GM19238 (cell line): ENCODE measurements around the gene PHLDA2.
A peak's percentile ranks its signal among the peaks of the same experiment; 100 is the strongest.
"Not testable (repeated sequence)": the region's sequence is repeated elsewhere in the genome, so short reads cannot be mapped to it uniquely, and the experiment has no call there.

Experiments used
- DNase-seq: peaks from one replicate; pipeline ENCODE4 v3.0.0; 2011; ENCODE audit warnings: low spot score; ENCODE audit not compliant: insufficient read length

The PHLDA2 gene

DNA sequence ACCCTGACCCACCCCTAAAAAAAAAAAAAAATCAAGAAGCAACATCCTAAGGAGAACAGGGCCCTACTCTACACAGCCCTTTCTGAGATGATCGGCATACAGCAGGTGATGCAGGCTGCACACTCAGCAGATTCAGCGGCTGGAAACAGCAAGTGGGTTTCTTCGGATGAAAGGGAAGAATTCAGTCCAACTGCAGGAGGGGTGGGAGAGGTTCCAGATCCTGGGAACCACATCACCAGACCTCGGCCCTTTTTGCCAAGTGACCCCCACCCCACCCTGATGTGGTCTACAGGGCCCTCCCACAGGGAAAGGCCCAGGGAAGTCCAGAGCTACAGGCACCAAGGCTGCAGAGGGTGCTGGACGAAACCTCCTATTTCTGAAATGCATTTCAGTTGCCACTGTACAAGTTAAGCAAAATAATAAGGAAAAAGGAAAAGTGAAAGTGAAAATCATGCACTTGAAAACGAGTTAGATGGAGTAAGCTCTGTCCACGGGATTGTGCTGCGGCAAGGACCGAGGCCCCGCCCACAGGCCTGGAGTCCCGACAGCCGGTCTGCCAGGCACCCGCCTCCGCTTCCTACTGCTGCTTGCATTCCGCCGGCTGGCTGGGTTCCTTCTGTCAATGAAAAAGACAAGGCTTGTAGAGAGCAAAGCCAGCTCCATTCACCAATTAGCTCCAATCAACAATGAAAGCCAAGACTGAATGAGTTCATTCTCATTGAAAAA, 16.0 kb upstream of the PHLDA2 start:
- DNase-seq, result no peak

DNA sequence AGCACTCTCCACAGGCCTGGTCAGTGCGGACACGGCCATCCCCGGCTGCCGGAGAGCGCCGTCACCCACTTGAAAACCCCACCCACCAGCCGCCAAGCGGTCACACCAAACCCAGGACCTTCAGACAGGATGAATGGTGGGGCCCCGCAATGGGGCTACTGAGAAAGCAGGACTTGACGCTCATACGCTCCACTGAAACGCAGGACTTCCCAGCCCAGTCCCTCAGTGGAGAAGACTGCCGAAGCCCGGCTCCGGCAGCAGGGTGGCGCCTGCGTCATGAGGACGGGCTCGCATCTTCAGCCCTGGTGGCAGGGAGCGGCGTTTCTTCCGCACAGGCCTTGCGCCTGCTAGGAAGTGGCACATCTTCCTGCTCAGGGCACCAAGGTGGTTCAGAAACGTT, 15.3 kb upstream of the PHLDA2 start:
- no peak for DNase-seq

DNA sequence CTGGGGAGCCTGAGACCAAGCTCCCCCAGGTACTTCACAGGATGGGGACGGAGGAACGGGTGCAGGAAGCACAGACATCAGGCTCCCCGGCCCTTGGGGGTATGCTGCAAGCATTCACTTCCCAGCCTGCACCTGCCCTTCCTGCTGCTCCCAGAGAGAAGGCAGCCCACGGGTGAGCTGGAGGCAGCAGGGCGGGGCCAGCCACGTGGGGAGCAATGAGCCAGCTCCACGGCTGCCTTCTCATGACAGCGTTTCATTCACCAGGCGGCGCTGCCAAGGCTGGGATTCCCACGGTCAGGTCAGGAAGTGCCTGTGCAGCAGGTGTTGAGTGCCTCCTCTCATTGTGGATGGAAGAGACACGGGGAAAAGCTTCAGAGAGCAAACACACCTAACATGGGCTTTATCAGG, 14.5 kb upstream of the PHLDA2 start:
- DNase-seq, result no peak

- no peak for DNase-seq
These were observed 13.9 kb upstream of the PHLDA2 start for GRCh38 chr11:2942872-2943710.

DNA sequence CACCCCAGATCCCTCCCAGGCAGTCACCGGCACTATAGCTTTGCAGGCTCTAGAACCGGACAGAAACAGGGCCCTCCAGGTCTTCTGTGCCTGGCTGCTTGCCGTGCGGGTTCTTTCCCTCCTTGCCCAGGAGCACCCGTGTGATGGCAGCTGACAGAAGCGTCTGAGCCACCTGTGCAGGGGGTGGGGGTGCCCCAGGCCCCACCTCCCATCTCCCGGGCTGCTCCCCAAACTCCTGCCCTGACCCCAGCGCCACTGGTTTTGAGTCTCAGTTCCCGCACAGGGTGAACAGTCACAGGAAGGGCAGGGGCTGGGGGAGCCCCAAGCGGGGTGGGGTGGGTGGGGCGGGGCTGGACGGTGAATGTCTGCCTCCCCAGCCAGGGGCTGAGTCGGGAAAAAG, 13.2 kb upstream of the PHLDA2 start:
- DNase-seq, result no peak

DNA sequence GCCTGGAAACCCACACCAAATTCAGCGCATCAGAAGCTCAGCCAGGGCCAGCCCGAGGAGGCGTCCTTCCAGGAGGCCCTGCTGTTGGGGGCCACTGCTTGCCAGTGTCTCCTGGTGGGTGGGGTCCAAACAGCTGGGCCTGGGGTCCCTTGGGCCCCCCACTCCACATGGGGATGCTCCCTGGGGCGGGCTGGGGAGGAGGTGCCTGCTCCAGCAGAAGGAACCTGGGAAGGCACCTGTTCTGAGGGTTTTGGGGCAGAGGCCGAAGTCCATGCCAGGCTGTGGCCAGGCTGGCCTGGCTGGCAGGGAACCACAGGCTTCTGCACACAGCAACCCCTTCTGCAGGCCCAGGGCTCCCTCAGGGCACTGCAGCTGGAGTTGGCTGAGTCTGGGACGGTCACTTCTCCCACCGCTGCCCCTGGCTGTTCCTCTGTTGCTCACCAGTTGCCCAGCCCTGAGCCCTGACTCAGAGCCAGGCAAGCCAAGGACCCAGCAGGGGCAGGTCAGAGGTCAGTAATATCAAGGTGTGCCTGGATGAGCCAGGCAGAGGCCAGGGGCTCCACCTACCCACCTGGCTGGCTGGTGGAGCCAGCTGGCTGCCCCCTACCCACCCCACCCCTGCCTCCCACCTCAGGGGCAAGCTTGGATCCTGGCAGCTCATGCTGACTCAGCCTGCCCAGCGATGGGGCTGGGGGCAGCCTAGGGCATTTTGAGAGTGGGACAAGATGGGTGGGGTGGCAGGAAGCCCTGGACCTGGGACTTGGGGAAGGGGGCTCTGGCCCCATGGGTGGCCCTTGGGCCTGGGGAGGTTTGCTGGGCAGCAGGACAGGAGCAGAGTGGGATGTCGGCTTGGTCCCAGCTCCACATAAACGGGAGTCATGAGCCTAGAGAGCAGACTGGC, 12.0 kb upstream of the PHLDA2 start:
- no peak for DNase-seq

- DNase-seq, result no peak
These were observed 11.1 kb upstream of the PHLDA2 start for GRCh38 chr11:2940147-2940920.

- not testable (repeated sequence) for DNase-seq
These were observed 9.5 kb upstream of the PHLDA2 start for GRCh38 chr11:2938458-2939418.

- not testable (repeated sequence) for DNase-seq
These were observed 8.6 kb upstream of the PHLDA2 start for GRCh38 chr11:2937641-2938457.

- no peak for DNase-seq
These were observed 5.5 kb upstream of the PHLDA2 start for GRCh38 chr11:2934611-2935239.

DNA sequence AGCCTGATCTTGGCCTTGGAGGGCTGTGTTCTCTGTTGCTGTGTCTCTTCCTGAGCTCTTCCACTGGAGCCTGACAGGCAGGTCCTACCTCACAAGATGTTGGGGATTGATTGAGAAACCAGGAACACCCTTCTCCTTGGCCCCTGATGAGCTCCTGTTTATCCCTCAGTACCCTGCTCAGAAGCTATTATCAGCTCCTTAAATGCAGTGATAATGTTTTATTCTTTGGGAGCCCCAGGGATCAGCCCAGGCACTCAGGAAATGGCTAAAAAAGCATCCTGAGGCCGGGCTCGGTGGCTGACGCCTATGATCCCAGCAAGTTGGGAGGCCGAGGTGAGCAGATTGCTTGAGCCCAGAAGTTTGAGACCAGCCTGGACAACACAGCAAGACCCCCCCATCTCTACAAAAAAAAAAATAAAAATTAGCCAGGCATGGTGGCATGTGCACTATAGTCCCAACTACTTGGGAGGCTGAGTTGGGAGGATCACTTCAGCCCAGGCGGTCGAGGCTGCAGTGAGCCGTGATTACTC, 4.9 kb upstream of the PHLDA2 start:
- DNase-seq, result no peak

DNA sequence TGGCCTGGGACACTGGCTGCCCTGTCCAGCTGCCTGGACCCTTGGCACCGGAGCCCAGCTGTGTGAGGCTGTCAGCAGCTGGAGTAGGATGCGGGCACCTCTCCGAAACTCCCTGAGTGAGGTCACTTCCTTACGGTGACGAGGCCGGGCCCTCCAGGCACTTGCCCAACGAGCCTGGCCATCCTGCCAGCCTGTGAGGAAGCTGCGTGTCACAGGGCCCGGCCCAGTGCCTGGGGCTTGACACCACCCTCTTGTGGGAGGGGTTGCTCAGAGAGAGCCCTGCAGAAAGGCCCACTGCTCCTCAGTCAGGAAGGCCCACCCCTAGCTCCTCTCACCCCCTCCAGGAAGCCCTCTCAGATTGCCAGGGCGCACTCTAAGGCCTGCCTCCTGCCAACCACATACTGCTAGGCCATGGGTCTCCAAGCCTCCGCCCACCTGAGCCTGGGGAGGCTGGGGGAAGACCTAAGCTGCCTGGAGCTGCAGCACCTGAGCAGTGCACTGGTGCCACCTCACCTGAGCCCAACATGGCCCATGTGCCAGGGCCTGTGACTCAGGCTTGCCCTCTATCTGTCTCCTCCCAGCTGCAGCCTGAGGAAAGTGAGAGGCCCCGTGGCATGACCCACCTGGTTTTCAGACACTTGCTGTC, 4.3 kb upstream of the PHLDA2 start:
- no peak for DNase-seq

- DNase-seq, result no peak
These were observed 3.6 kb upstream of the PHLDA2 start for GRCh38 chr11:2932850-2933251.

GRCh38 chr11:2931771-2932738, 2.8 kb upstream of the PHLDA2 start:
- DNase-seq, result no peak

DNA sequence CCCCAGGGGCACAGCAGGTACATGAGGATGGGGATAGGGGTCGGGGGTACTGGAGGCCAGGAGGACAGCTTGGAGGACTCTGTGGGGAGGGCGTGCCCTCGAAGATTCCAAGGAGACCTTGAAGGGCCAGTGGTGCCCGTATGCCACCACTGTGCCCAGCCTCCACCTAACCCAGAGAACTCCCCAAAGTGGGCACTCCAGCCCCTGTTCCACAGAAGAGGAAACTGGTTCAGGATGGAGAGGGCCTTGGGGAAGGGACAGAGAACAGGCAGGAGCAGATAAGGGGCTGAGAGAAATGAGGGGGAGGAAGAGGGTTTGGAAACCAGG, 2.2 kb upstream of the PHLDA2 start:
- DNase-seq, result no peak

GRCh38 chr11:2930704-2931419, 1.6 kb upstream of the PHLDA2 start:
- DNase-seq, result peak; percentile 70
